ENCODE data around the gene IGSF3. TPM values are rescaled to one million over a fixed set of nuclear protein-coding genes. Genes with fewer than 3 reads are reported as not detected.

Gene IGSF3
- total RNA-seq, 4 donors from 2014 or later = 1.7 to 8.5 (median 5.1) TPM

DNA sequence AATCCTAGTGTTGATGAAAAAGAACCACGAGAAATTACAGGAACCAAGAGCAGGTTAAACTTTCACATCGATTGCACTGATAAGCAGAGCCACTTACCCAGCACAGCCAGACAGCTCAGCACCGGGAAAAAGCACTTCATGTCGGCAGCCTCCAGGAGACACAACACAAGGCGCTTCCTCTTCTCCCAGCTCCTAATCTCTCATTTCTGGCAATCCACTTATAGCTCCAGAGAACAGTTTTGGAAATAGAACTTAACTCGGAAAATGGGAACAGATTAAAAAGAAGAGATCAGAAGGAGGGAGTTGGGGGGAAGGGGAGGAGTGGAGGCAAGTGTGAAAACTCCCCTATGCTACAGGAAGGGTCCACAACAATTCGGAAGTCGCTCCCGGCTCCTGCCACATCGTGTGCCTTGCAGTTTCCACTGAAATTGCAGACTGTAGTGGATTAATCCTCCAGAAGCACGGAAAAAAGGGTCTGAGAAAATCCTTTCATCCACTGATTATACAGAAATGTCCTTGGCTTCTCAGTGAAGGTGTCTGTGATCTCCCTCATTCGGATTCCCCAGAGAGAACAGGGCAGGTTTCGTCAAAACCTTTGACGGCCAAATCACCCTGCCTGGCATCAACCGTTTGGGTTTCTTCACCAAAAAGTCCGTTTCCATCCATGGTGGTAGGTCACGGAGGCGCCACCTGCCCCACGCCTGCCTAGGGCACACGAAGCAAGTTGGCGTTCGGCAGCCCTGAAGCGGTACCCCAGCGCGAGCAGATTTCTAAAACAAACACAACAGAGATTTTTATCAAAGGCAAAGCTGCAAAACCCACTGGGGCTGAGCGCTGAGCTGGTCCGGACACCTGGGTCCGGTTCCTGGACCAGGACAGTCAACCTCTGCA, 1.1 kb downstream of the IGSF3 start:
- Histone ChIP-seq H3K4me3 (peak overlapping the region; percentile 47 to 84), H3K27ac (peak overlapping the region in 1 of 4 donors; percentile 70), H3K36me3 (no peaks in the 10 kb centered on the region), H3K9me3 (no peaks in the 10 kb centered on the region), H3K27me3 (no peaks in the 10 kb centered on the region), H3K4me1 (peaks cover 0 to 20% (median 9%) of the 10 kb centered on the region in 3 donors)
- 6 to 26% methylated on average over 10 to 13 of the region's 28 CpGs for WGBS, 2 donors (ENCODE audit: low coverage in 1 of 2)
- no peak for TF ChIP-seq POLR2A (IDR thresholded peaks at IDR 0.05)
- no peak for TF ChIP-seq POLR2AphosphoS5 (IDR thresholded peaks at IDR 0.05)
- TF ChIP-seq, protein P1, sequence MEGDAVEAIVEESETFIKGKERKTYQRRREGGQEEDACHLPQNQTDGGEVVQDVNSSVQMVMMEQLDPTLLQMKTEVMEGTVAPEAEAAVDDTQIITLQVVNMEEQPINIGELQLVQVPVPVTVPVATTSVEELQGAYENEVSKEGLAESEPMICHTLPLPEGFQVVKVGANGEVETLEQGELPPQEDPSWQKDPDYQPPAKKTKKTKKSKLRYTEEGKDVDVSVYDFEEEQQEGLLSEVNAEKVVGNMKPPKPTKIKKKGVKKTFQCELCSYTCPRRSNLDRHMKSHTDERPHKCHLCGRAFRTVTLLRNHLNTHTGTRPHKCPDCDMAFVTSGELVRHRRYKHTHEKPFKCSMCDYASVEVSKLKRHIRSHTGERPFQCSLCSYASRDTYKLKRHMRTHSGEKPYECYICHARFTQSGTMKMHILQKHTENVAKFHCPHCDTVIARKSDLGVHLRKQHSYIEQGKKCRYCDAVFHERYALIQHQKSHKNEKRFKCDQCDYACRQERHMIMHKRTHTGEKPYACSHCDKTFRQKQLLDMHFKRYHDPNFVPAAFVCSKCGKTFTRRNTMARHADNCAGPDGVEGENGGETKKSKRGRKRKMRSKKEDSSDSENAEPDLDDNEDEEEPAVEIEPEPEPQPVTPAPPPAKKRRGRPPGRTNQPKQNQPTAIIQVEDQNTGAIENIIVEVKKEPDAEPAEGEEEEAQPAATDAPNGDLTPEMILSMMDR (IDR thresholded peaks at IDR 0.05) = no peak
- TF ChIP-seq EP300 (IDR thresholded peaks at IDR 0.05) = no peak
- ATAC-seq = no peak

DNA sequence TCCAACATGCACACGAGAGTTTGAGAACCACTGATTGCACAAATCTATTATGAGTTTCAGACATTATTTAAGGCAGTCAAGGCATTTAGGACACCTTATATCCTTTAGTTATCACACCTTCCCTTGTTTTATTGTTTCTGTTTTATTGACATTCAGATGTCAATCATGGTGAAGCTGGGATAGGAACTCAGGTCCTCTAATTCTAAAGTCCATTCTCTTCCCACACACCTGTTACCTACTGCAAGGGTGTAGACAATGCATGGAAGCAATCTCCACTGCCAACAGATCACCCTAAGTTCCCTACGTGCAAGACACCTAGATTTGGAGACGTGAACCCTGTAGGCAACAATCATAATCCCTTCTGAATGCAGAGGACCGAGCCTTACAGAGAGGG, 2.6 kb downstream of the IGSF3 start:
- Histone ChIP-seq H3K4me1 (peaks cover 0 to 20% (median 9%) of the 10 kb centered on the region in 3 donors), H3K4me3 (no peak overlapping the region), H3K27me3 (no peaks in the 10 kb centered on the region), H3K9me3 (no peaks in the 10 kb centered on the region), H3K27ac (no peak overlapping the region), H3K36me3 (no peaks in the 10 kb centered on the region)
- WGBS, 2 donors (ENCODE audit: low coverage in 1 of 2) = 90 to 96% methylated on average over 1 to 4 of the region's 4 CpGs
- no peak for ATAC-seq
- TF ChIP-seq, protein P1 (IDR thresholded peaks at IDR 0.05) = no peak
- TF ChIP-seq POLR2AphosphoS5 (IDR thresholded peaks at IDR 0.05) (no peak), EP300 (IDR thresholded peaks at IDR 0.05) (no peak), POLR2A (IDR thresholded peaks at IDR 0.05) (no peak)

DNA sequence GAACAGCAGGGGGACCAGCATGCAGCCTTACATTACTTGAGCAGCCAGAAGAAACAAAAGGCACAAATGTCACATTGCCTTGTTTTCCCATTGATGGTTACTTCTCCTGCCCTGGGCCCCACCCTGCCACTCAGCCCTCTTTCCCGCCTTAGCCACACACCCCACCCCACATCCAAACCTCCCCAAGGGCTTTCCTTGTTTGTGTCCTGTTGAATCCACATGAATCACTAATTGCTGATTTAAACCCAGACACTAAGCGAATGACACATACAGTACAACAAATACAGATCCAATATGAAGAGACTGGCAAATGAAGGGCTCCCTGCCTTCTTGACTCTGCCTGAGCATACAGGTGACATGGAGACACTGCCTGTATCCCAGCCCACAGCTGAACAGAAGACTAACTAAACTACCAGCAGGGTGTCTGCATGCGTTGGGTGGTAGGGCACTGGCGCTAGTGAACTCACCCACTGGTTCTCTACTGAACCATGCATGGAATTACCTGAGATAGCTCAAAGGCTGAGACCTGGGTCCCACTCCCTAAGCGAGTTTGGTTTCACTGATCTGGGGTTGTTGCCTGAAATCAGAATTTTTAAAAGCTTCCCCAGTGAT, 3.1 kb downstream of the IGSF3 start:
- ATAC-seq = no peak
- no peak overlapping the region for H3K27ac ChIP-seq
- no peaks in the 10 kb centered on the region for H3K36me3 ChIP-seq
- H3K4me1 ChIP-seq = peaks cover 0 to 20% (median 9%) of the 10 kb centered on the region in 3 donors
- 89 to 96% methylated on average over 2 to 3 of the region's 5 CpGs for WGBS, 2 donors (ENCODE audit: low coverage in 1 of 2)
- no peaks in the 10 kb centered on the region for H3K9me3 ChIP-seq
- no peaks in the 10 kb centered on the region for H3K27me3 ChIP-seq
- TF ChIP-seq, protein P1 (IDR thresholded peaks at IDR 0.05) = no peak
- TF ChIP-seq EP300 (IDR thresholded peaks at IDR 0.05) (no peak), POLR2A (IDR thresholded peaks at IDR 0.05) (no peak), POLR2AphosphoS5 (IDR thresholded peaks at IDR 0.05) (no peak)
- H3K4me3 ChIP-seq = no peak overlapping the region

DNA sequence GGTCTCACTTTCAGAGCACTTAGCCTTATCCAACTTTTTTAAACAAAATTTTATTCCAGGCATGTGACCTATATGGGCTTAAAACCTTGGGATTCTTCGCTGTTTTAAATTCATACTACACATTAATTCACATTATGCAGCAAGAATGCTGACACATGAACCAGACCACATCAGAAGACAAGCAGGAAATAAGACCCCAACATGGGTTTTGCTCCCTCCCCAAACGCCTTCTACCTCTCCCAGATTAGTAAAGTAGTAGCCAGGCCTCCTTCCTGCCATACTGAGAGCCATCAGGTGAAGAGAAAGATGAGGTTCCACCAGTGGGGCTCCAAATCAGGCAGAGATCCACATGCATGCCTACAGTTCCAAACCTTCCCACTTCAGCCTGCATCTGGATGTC, 3.7 kb downstream of the IGSF3 start:
- Histone ChIP-seq H3K27me3 (no peaks in the 10 kb centered on the region), H3K4me1 (peaks cover 0 to 20% (median 9%) of the 10 kb centered on the region in 3 donors), H3K9me3 (no peaks in the 10 kb centered on the region), H3K36me3 (no peaks in the 10 kb centered on the region), H3K4me3 (no peak overlapping the region), H3K27ac (no peak overlapping the region)
- 80 to 90% methylated on average over 1 to 2 of the region's 2 CpGs for WGBS, 2 donors (ENCODE audit: low coverage in 1 of 2)
- TF ChIP-seq, protein P1 (IDR thresholded peaks at IDR 0.05) = no peak
- no peak for TF ChIP-seq EP300 (IDR thresholded peaks at IDR 0.05)
- TF ChIP-seq POLR2AphosphoS5 (IDR thresholded peaks at IDR 0.05) = no peak
- no peak for TF ChIP-seq POLR2A (IDR thresholded peaks at IDR 0.05)
- no peak for ATAC-seq
